H1 (cell line): ENCODE measurements around the gene GRAMD4. TPM values are rescaled to one million over a fixed set of nuclear protein-coding genes. Genes with fewer than 3 reads are reported as not detected.

Source experiments
- RBBP5 ChIP-seq: IDR thresholded peaks from 2 replicates; pipeline ENCODE4 v1.7.1; 2012; ENCODE audit warnings: low read depth, mild to moderate bottlenecking, inconsistent platforms, low read length, moderate library complexity, borderline replicate concordance
- polyA plus RNA-seq, 7 experiments: library from polyadenylated mRNA; depleted of rRNA in 3 of 7; stranded (reverse) in 5 of 7; unstranded in 2 of 7; fragments of >200 nt in 5 of 7; fragments of 200-250 nt in 2 of 7; gene quantifications; 1 replicate in 5 of 7; 2 replicates in 1 of 7; 4 replicates in 1 of 7; pipeline versions ENCODE4 v1.2.1 to v1.2.3, GENCODE V29; 2011 to 2013; ENCODE audit warnings: missing spikeins in 2 of 7, mixed read lengths in 2 of 7
- total RNA-seq: library from RNA; stranded (reverse); fragmentation: NEBNext Ultra II Directional; extraction: Animal tissue kit (Norgen Biotek cat#: 25700); gene quantifications from 2 replicates; pipeline ENCODE4 v1.2.1, GENCODE V29; 2021

Gene GRAMD4
- total and polyA plus RNA-seq, 2 of the 8 experiments (the other 6 are each of a cell fraction or from before 2014, with no cell fraction given) = 7.9 to 25.6 TPM

- no peak for TF ChIP-seq RBBP5
- TF ChIP-seq, all 59 proteins: peak for 0
Measured at GRCh38 chr22:46651316-46651715, 31.1 kb downstream of the GRAMD4 start (continued).
